ENCODE measurements around the gene MTG2.

MTG2 gene

DNA sequence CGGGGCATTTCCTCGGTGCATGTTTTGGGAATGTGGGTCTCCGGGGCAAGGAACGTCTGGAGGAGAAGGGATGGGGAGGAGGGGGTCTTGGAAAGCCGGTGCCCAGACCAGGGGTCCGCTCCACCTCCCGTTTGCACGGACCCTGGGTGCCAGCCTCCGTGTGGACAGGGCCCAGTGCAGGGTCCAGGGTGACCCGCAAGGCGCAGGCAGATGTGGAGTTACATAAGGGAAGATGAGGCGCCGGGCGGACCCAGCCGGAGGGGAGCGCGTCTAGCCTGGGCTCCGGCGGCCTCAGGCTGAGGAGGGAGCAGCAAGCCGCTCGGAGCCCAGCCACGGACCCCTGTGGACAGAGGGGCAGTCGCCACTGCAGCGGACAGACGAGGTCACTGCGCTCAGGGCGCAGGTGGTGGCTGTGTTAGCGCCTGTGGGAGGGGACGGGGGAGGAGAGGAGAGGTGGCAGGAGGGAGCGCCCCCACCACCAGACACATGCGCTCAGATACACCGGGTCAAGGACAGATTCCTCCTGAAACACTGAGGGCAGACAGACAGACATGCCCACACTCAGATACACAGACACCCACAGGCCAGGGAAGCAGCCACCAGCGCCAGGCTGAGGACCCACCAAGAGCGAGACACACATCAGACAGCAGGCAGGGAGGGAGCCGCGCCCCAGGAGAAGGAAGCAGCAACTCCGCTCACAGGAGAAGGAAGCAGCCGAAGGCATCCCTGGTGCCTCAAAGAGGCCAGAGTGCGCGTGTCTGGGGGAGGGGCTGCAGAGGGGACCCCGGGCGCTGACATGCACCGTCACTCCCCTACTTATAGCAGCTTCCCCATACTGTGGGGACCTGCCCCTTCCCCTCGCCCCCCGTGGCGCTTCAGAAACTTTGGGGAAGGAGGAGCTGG, 38.1 kb downstream of the MTG2 start:
- no peak for DNase-seq (ENCODE audit: low read depth in 2 of 2)

DNA sequence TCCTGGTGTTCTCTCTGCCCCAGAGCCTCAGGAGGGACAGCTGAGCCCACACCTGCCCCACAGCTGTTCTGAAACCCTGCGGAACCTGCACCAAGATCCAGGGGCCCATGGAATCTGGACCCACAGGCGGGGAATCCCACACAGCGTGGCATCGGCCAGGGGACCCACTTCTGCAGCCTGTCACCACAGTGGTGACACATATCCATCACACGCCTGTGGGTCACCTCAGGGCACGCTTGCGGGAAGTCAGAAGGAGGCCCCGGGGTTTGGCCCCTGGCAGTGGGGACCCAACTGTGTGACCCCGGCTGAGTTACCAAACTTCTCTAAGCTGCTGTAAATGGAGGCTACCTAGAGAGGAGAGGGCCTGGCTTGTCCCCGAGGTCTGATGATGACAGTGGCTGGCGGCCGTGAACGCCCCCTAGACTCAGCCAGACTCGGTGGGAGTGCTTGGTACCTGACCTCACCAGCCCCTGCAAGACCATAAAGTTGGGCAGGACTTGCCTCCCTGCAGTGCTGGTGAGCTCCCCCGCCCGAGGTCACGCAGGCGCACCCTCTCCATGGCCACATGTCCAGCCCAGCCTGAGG, 39.5 kb downstream of the MTG2 start:
- DNase-seq (ENCODE audit: low read depth in 2 of 2): no peak

DNA sequence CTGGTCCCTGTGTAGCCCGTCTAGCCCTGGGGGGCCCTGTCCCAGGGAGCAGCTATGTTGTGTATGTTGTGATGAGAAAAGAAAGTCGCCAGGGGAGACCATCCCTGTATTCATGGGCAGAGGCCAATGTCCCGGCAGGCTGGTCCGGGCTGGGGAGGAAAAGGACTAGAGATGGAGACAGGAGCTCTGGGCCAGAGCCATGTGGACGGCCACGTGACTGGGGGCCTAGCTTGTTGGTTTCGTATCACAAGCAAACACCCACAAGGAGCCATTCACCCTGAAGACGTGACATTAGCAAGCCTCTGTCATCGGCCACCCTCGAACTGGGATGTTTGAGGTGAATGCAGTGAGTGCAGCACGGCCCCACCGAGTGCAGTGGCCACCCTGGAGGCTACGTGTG, 40.1 kb downstream of the MTG2 start:
- no peak for DNase-seq (ENCODE audit: low read depth in 2 of 2)

DNA sequence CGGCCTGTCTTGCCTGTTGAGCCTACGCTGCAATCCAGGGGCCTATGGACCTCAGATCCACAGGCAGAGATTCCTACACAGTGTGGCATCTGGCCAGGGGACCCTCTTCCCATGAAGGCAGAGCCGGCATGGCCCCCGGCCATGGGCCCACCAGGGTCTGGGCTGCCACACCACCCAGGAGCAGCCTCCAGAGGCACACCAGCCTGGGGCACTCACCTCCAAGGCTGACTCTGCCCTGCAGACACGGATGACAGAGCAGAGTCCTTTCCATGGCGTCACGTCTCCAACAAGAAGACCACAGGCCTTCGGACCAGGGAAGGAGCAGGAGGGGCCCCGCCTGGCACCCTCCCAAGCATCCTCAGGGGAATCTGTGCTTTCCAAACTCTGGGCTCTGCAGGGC, 40.7 kb downstream of the MTG2 start:
- DNase-seq (ENCODE audit: low read depth in 2 of 2): no peak

DNA sequence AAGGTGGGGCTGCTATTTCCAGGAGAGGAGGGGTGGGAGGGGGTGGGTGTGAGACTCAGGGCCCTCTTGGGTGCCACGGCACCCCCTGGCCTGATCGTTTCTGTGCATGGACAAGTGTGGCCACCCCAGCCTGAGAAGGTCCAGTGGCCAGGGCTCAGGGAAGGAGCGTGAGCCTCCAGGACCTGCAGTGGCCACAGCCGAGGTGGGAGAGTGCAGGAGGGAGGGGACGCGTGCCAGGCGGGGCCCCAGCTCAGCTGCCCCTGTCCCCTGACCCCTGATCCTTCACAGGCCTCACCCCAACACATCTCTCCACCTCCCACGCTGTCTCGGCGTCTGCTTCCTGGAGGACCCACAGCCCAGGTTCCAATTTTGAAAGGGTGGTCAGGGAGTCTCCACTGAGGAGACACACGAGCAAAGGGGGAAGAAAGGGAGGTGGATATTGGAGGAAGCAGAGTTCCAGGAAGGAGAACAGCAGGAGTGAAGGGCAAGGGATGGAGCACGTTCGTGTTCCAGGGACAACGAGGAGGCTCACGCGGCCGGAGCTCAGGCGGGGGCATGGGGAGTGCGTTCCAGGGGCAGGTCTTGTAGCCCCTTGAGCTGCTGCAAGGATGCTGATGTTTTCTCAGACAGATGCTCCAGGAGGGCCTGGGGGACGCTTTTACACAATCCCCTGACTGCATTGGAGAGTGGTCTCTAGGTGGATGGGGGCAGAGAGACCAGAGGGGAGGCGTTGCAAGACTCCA, 41.5 kb downstream of the MTG2 start:
- DNase-seq (ENCODE audit: low read depth in 2 of 2): no peak

DNA sequence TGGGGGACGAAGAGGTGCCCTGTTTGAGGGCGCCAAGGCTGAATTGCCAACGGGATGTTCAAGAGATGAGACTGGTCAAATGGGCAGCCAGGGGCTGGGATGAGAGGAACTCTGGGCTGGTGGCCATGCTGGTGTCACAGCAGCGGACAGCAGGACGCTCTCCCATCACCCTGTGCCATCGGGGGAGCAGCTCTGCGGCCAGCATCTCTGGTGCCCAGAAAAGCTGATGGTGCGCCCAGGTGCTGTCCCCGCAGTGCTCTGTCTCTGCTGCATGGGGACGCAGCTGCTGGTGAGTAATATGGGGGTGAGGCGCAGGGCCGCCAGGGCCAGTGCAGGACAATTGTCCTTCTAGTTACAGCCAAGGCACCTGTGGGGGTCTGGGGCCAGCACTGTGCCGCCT, 42.2 kb downstream of the MTG2 start:
- no peak for DNase-seq (ENCODE audit: low read depth in 2 of 2)

DNA sequence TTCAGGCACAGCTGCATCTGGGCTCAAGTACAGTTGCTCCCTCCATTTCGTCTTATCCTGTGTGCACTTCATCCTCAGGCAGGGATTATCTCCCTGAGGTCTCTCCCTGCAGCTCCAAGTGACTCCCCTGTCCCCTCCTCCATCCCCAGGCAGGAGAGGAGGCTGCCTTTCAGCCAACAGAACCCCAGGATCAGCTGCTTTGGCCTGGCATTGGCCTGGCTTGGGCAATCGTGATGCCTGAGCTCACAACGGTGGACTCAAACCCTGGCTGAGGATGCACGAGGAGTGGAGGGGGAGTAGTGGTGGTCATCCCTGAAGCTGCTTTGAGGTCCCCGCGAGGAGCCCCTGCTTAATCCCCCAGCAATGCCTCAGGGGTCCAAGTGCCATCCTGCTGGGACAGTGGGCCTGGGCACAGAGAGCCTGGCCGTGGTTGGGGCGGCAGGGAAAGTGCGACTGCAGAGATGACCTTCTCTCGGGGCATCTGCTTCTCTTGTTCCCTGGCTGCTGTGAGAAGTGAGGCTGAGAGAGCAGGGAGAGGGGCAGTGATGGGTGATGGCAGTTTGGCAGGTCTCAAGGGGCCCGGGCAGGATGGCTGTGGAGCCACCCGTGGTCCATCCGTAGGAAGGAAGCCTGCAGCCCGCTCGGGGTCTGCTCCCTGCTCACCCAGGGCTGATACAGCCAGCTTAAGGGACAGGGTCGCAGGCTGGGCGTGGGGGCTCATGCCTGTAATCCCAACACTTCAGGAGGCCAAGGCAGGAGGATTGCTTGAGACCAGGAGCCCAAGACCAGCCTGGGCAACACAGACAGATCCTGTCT, 43.2 kb downstream of the MTG2 start:
- no peak for DNase-seq (ENCODE audit: low read depth in 2 of 2)

DNA sequence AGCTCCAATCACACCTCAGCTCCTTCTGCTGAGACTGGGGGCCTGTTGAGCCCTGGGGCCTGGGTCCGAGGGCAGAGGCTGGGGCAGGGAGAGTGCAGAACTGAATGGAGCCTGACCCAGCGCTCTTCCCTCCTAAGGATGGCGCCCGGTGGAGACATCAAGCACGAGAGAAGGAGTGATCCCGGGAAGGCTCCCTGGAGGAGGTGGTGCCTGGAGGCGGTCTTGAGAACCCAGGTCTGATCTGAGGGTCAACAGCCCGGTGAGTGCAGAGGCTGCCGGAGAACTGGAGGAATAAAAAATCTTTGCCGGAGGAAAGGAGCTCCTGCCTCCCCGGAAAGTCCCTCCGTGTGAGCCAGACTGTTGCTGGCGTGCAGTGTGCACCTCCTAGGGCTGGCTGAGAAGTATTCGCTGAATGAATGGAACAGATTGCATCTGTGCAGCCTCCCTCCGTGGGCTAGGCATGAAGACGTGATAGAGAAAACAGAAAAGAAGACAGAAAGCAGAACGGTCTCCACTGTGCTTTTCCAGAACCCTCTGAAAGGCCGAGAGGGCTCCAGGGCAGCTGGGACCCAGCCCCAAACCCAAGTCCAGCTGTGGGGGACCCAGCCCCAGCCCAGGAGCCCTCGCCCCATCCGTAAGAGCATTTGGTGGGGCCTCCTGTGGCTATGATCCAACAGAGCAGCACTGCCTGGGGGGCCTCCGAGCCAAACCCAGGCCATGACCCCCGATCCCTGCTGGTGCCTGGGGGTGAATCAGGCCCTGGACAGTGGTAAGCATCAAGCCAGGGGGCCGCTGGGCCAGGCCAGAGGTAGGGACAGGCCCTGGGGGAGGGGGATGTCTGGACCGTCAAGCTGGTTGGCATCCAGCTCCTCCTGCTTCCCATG, 44.1 kb downstream of the MTG2 start:
- DNase-seq (ENCODE audit: low read depth in 2 of 2): no peak

DNA sequence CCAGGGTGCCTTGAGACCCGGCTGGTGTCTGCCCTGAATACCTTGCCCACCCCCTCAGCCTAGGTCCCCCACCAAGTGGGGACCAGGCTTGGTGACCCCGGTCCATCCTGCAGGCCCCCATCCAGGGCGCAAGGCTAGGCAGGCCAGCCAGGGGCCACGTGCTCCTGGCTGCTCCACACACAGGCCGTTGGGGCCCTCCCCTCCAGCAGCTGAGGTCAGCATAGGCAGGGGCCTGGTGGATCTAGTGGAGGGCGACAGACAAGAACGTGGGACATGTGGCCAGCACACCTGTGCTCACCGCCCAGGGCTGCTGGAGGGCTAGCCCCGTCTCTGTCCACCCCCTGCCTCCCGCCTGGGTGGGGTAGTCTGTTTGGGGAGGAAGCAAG, 44.8 kb downstream of the MTG2 start:
- no peak for DNase-seq (ENCODE audit: low read depth in 2 of 2)

DNA sequence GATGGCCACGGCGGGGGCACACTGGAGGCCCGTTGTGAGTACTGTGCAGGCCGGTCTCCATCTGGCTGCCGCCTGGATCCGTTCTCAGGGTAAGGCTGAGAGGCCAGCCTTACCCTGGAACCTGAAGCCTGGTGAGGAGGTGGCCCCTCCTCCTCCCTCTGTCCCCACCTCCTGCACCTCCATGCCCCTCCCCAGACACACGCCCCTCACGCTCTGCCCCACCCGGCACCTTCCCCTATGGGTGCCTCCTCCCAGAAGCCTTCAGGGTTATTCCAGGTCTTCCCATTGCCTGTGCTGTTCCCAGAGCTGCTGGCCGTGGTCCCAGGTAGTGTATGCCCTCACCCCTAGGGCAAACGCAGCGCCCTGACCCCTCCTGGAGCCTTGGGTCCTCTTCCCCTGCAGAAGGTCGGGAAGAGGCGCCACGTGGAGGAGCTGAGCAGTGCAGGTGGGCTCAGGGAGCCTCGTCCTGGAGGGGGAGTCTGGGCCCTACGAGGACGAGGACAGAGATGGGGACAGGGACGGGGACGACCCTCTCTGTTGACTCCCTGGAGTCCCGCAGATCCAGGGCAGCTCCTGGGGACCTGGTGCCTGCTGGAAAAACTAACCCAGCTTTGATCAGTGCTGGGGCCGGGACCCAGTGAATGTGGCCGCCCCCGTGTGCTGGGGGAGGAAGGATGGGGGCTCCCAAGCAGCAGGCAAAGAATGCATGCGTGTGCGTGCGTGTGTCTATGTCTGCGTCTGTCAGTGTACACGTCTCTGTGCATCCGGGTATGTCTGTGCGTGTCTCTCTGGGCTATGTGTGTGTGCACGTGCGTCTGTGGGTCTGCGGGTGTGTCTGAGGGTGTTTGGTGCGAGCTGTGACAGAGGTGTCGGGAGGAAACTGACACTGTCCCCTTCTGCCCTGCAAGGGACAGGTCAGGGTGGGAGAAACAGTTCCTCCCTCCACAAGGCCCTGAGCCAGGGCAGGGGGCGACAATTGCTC, 45.4 kb downstream of the MTG2 start:
- no peak for DNase-seq (ENCODE audit: low read depth in 2 of 2)

DNA sequence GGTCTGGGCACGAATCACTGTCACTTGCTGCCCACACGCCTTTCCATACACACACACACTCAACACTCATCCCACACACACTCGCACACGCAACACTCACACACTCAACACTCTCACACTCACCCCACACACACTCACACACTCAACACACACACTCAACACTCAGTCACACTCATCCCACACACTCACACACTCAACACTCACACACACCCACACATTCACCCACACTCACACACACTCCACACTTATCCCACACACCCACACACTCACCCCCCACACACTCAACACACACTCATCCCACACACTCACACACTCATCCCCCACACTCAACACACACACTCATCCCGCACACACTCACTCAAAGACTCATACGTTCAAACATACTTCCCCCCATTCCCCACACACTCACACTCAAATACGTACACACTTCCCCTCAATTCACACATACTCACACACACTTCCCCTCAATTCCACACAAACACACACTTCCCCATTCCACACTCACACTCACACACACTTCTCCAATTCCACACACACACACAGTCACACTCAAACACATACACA, 46.2 kb downstream of the MTG2 start:
- DNase-seq (ENCODE audit: low read depth in 2 of 2): no peak

DNA sequence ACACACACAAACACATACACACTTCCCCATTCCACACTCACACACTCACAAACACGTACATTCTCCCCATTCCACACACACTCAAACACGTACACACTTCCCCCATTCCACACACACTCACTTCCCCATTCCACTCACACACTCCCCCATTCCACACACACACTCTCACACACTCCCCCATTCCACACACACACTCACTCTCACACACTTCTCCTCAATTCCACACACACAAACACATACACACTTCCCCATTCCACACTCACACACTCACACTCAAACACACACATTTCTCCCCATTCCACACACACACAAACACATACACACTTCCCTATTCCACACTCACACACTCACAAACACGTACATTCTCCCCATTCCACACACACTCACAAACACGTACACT, 46.8 kb downstream of the MTG2 start:
- DNase-seq (ENCODE audit: low read depth in 2 of 2): no peak

DNA sequence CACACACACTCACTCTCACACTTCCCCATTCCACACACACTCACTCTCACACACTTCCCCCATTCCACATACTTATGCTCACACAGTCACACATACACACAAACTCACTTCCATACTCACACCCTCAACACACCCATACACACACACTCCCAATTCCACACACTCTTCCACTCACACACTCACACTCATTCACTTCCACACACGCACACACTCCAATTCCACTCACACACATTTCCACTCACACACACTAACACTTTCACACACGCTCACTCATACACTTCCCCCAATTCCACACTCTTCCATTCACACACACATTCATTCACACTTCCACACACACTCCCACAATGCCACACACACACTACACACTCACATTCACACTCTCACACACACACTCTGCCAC, 47.4 kb downstream of the MTG2 start:
- DNase-seq (ENCODE audit: low read depth in 2 of 2): no peak

DNA sequence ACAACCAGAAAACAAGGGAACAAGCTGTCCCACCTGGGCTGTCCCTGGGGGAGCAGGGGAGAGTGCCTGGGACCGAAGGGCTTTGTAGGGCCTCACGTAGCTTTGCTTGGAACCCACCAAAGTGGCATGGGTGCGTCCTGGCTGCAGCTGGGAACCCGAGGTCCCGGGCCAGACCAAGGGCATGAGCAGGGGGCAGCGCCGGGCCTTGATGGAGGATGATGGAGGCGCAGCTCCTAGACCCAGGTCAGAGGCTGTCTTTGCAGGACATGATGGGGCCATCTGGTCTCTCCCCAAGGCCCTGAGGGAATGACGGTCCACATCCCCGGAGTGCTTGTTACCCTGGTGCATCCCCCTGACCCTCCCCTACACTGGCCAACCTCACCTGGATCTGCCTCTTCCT, 47.9 kb downstream of the MTG2 start:
- no peak for DNase-seq (ENCODE audit: low read depth in 2 of 2)

DNA sequence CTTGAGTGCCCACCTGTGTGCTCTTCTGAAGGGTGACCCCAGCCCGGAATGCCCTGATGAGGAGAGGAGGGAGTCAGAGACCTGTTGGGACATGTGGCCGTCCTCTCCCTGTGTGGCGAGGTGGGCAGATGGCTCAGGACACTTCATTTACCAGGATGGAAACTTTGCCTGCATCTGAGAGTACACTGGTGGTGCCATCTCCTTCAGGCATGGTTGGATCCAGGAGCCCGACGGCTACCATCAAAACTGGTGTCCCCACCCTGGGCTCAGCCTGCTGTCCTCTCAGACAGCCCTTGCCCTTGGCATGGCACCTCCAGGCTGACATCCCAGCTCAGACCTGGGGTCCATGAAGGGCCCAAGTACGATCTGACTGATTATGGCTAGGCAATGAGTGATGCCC, 48.5 kb downstream of the MTG2 start:
- DNase-seq (ENCODE audit: low read depth in 2 of 2): no peak

DNA sequence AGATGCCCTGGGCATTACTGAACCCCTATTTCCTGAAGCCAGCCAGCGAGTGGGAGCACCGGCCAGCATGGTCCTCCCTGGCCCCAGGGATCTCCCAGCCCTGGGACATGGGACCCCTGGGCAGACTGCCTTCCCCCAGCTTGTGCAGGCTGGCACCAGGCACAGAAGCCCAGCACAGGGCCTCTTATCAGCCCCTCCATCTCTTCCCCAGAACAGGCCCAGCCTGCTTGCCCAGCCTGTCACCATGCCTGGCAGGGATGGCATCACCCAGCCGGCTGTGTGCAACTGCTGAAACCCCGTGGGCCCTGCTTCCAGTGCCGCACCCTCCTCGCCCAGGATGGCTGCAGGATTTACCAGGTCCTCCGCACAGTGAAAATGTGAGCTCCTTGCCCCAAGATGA, 49.4 kb downstream of the MTG2 start:
- DNase-seq (ENCODE audit: low read depth in 2 of 2): no peak

DNA sequence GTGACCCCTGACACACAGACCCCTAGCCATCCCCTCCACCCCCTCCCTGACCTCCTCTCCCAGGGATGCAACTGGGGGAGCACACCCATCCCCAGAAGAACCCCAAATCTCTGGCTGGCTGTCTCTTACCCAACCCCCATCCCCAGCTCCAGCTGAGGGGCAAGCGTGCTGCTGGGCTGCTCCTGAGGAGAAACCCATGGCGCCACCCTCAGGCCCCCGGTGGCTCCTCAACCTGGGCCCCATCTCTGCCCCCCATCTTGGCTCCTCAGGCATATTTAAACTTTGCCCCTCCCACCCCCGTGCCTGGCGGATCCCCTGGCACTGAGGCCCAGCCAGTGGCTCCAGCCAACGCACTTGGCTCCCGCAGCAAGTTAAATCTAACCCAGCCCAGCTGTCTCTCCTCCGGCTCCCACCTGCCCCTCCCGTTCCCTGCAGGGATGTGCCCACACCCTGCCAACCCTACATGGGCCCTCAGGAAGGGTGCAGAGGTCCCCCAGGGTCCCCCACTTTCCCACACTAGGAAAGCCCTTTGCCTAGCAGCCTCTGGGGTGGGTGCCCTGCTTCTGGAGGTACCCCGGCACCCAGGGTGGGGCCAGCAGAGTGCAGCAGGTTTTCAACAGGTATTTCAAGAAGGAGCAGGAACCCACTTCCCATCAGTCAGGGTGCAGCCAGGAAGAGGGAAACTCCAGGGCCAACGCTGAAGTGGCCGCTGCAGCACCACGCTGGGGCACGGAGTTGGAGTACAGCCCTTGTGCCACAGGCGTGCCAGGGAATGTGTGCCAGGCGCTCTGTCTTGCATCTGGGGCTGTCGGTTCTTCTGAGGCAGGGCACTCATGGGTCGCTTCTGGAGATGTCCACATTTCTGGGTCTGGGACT, 50.2 kb downstream of the MTG2 start:
- no peak for DNase-seq (ENCODE audit: low read depth in 2 of 2)

DNA sequence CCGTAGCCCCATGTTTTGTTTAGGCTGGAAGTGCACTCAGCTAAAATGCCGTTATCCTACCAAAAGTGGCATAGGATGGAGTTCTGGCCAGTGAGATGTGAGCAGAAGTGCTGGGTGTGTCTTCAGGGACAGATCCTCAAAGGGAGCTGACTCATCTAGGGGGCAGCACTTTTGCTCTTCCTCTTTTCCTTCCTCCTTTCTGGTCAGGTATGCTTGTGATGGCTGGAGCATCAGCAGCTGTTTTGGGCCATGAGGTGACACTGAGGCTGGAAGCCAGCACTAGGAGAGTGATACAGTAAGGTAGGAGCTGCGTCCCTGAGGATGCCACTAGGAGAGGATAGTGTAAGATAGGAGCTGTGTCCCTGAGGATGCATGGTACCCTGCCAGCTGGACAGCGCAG, 50.9 kb downstream of the MTG2 start:
- no peak for DNase-seq (ENCODE audit: low read depth in 2 of 2)

DNA sequence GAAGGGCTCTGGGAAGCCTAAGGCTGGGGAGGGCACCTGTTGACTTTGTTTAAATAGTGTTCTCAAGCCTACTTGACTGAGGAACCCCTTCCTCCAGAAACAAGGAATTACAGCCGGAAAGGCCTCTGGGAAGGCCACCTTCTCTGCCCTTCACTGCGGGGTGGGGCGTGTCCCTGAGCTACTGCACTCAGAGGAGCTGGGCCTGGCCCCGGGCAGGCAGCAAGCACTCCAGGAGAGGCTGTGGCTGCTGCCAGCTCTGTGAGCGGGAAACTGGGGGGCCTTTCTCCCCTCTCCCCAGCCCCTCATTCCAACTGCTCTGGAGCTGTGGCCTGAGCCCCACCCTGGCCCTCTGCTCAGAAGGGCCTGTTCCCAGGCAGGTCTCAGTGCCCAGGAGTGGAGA, 51.5 kb downstream of the MTG2 start:
- no peak for DNase-seq (ENCODE audit: low read depth in 2 of 2)

Data from stimulated activated CD4-positive, alpha-beta T cell treated with anti-CD3 and anti-CD28 coated beads, Interleukin-15, amount 100 ng/mL, for 48 hours (primary cell).